ENCODE measurements around the gene SOX15. TPM values are rescaled to one million over a fixed set of nuclear protein-coding genes. Genes with fewer than 3 reads are reported as not detected.

The SOX15 gene
- 1.6 TPM for total RNA-seq

DNA sequence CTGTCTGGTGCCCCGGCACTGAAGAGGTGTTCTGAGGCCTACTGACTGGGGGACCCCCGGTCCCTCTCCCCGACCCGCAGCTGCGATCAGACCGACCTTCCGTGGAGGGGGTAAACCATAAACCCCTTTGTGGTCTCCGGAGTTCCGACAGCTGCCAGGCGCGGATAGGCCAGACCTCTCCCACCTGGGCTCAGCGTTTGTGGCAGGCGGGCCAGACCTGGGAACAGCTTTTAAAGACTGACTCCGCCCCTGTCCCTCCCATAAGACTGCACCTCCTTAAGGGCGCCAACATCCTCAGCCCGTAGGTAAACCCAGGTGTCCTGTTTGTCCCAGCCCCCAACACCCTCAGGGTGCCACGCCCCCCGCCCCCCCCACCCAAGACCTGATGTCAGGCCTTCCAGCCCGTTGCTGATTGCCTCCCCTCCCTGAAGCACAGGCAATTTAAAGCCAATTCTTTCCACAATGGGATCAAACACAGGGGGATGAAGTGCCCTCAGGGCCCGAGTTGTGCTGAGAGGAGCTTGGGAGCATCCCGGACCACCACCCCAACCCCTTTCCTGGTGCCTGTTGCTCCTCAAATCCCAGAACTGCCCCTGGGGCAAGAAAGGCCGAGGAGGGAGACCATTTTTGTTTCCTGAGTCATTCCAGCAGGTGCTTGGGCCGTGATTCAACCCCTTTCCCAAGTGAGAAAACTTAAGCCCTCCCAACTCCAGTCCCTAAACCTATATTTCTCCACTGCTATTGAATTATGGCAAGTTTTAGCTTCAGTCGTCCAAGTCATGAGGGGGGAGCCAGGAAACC lies at the start of gene SOX15:
SOX15 (minus strand) TSS at position 204 of the 801 bp plus-strand sequence. CDS start 418 bp downstream, outside the sequence.

DNA sequence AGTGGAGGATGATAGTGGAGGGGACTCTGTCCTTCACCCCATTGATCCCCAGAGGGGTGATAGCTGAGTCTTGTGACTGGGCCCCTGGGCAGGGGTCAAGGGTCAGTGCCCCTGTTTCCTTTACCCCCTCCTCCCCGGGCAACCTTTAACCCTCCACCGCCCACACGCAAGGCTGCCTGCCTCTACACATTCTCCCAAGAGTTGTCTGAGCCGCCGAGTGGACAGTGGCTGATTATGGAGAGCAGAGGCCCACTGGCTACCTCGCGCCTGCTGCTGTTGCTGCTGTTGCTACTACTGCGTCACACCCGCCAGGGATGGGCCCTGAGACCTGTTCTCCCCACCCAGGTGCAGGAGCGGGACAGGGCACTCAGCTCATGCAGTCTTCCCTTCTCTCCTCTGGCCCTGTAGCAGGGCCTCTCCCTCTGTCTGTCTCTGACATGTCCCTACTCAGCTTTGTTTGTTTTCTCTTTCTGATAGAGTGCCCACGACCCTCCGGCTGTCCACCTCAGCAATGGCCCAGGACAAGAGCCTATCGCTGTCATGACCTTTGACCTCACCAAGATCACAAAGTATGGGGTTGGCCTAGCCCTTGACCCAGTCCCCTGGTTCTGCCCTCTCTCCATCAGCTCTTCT lies 40.2 kb upstream of the SOX15 start, which contains the start of gene SHBG:
SHBG (plus strand) TSS at position 197 of the 633 bp plus-strand sequence; CDS start at position 235, 38 bp downstream.

DNA sequence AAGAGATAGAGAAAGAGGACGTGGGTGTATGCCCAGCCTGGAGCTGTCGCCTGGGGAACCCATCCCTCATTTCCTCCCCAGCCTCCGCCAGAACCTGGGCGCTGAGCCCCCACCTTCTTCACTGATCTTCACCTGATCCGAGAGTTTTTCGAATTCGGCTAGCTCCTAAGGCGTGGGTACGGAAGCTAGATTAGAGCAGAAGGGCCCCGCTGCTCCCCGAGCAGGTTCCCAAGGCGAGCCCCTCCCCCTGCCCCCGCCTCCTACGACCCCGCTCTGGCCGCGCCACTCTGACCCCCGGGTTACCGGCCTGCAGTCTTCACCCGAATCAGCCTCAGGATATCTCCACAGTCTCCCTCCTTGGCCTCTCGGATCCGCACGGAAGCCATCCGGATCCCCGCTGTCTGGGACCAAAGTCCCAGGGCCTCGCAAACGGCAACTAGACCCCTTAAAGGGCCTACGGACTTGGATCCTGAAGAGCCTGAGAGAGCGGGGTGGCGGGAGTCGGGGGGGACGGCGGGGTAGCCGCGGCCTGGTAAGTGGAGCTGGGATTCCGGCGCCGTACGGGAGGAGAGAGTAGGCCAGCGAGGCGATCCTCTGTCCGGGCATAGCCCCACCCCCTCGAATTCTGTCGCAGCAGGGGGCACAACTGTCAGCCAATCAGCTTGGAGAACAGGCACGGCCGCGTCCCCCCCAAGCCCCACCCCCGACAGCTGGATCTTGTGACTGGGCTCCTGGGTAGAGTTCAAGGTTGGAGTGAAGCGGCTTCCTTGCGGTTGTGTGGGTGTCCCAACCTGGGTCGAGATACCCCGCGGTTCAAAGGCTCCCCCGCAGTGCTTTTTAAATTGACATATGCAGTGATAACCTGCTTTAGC lies 37.6 kb upstream of the SOX15 start, which contains the start of gene SAT2:
SAT2 (minus strand) TSS at position 572 of the 872 bp plus-strand sequence; CDS start at position 386, 186 bp downstream.

DNA sequence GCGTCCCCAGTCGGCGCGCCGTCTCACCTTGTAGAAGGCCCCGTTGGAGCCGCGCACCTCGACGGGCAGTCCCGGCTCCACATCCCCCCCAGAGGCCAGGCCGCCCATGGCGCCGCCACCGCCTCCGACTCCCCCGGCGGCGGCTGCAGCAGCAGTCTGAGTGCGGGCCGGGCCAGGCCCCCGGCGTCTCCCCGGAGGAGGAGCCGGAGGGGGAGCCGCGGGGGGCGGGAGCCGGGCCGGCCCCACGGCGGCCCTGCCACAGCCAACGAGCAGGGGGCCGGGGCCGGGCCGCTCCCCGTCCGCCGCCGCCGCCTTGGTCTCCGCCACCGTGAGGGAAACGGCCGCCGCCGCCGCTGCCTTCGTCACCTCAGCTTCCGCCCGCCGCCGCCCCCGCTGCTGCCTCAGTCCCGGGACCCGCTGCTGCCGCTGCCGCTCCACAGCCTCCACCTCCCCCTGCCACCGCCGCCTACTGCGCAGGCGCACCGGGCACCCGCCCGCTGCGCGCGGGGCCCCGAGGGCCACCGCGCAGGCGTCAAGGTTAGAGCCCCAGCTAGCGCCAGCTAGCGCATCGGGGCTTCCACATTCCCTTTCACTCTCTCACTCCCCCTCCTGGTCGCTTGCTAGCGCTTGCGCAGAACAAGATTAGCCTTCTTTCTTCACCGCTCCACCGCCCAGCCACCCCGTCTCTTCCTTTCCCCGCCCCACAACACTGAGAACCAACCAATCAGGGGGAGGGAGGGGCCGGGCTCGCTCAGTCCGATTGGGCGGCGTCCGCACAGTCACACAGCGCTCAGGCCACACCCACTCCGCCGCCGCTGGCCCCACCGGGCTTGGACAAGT lies 24.8 kb upstream of the SOX15 start, which contains the start of gene FXR2:
FXR2 (minus strand) TSS at position 473 of the 840 bp plus-strand sequence; CDS start at position 108, 365 bp downstream.

DNA sequence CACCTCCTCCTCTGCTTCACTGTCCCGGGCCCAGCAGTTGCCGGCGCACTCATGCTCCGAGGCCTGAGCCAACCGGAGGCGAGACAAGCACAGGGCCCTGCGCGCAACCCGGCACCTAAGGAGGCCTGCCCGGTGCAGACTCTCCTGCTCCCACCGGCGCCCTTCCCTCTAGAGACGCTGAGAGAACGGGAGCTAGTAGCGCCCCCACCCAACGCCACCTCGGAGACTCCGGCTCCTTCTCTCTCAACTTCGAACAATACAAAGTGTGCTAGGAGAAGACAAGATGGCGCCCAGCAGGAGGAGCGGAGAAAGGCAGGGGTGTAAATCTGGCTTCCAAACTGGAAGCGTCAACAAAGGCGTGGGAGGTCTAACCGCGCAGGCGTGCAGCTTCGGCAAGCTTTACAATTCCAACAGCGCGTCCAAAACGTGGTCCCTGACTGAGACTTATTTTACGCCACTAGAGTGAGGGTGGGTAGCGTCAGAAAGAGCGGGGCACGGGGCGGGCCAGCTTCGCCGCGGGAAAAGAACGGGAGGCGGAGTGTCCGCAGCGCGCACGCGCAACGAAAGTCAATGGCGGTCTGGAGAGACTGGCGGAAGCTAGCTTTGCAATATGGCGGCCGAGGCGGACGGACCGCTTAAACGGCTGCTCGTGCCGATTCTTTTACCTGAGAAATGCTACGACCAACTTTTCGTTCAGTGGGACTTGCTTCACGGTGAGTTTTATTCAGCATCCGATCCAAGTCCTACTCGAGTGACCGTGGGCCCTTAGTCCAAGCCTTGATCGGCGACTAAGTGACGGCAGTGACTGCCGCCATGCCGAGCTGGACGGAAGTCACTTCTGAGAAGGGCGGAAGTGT lies 6.4 kb downstream of the SOX15 start, which contains the start of gene MPDU1:
MPDU1 (plus strand) TSS at position 600 of the 857 bp plus-strand sequence; CDS start at position 611, 11 bp downstream.

DNA sequence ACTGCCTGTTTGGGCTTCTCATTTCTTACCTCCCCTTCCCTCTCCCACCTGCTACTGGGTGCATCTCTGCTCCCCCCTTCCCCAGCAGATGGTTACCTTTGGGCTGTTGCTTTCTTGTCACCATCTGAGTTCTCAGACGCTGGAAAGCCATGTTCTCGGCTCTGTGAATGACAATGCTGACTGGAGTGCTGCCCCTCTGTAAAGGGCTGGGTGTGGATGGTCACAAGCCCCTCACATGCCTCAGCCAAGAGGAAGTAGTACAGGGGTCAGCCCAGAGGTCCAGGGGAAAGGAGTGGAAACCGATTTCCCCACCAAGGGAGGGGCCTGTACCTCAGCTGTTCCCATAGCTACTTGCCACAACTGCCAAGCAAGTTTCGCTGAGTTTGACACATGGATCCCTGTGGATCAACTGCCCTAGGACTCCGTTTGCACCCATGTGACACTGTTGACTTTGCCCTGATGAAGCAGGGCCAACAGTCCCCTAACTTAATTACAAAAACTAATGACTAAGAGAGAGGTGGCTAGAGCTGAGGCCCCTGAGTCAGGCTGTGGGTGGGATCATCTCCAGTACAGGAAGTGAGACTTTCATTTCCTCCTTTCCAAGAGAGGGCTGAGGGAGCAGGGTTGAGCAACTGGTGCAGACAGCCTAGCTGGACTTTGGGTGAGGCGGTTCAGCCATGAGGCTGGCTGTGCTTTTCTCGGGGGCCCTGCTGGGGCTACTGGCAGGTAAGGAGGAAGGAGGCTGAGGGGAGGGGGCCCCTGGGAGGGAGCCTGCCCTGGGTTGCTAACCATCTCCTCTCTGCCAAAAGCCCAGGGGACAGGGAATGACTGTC lies 10.7 kb downstream of the SOX15 start, which contains the start of gene CD68:
CD68 (plus strand) TSS at position 638 of the 833 bp plus-strand sequence; CDS start at position 678, 40 bp downstream.

DNA sequence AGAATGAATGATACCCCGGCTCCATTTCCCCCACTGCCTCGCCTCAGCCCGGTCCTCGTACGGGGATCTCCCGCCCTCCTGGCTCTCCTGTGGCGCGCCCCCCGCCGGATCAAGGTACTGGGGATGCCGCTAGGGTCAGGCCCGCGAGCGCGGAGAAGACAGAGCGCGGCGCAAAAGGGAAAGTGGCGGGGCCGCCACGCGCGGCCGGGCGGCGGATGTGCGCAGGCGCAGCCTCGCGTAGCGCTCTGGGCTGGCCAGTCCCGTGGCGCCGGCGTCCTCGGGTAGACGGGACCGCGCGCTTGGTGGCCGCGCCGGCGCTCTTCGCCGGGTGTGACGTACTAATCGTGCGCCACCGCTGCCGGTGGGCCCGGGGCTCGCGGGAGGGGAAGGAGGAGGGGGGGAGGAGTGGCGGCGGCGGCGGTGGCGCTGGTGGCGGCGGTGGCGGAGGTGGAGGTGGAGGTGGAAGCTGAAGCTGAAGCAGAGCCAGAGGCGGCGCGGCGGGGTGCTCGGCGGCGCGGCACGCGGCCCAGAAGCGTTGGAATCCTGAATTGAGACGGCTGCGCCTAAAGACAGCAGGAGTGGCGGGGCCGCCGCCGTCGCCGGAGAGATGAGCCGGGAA lies 28.2 kb downstream of the SOX15 start, which contains the start of gene SENP3:
SENP3 (plus strand) TSS at position 331 of the 619 bp plus-strand sequence. CDS start 1,158 bp downstream, outside the sequence.

DNA sequence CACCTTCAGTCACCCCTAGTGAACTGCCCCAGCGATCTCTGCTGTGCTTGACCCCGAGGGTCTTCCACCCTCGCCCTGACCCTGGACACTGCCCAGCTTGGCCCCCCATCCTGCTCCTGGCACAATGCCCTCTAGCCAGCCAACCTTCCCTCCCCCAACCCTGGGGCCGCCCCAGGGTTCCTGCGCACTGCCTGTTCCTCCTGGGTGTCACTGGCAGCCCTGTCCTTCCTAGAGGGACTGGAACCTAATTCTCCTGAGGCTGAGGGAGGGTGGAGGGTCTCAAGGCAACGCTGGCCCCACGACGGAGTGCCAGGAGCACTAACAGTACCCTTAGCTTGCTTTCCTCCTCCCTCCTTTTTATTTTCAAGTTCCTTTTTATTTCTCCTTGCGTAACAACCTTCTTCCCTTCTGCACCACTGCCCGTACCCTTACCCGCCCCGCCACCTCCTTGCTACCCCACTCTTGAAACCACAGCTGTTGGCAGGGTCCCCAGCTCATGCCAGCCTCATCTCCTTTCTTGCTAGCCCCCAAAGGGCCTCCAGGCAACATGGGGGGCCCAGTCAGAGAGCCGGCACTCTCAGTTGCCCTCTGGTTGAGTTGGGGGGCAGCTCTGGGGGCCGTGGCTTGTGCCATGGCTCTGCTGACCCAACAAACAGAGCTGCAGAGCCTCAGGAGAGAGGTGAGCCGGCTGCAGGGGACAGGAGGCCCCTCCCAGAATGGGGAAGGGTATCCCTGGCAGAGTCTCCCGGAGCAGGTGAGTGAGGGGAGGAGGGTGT lies 31.2 kb downstream of the SOX15 start, which contains the start of gene TNFSF13:
TNFSF13 (plus strand) TSS at position 207 of the 776 bp plus-strand sequence; CDS start at position 497, 290 bp downstream.

DNA sequence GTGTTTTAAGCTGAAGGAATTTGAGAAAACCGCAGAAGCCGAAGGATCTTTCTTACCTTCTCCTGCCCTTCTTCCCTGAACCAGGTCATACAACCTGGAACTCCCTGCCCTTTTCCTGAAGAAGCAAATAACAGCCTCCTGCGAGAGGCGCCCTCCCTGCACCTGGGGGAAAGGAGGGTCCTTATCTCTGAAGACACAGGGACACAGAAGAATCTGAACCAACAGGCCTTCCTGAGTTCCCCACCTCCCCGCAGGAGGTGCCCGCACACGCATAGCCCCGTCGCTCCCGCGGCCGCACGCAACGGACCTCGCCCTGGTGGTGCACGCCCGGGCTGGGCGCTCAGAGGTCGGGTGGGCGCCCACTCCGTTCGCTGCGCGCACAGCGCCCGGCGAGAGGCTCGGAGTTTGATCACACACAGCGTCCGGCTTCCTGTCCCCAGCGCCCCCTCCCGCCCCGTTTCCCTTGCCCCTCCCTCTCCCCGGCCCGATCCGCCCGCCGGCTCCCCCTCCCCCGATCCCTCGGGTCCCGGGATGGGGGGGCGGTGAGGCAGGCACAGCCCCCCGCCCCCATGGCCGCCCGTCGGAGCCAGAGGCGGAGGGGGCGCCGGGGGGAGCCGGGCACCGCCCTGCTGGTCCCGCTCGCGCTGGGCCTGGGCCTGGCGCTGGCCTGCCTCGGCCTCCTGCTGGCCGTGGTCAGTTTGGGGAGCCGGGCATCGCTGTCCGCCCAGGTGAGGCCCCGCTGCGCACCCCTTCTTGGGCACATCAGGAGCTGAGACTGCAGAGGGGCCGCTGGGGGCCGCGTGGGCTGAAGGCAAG lies 41.1 kb downstream of the SOX15 start, which contains the start of gene TNFSF12:
TNFSF12 (plus strand) TSS at position 474 of the 816 bp plus-strand sequence; CDS start at position 570, 96 bp downstream.

Small RNA genes within 50 kb of the gene (small RNA-seq; reads per million reads assigned to genes)
- gene CD68 (ENCODE audit: low replicate concordance) (not detected), gene SNORA48 (ENCODE audit: low replicate concordance) (not detected), gene SNORD10 (ENCODE audit: low replicate concordance) (not detected)

Other genes starting within 250 kb of the SOX15 start
- 2.5 TPM for gene KCTD11, start 237.9 kb downstream of the SOX15 start, total RNA-seq
- gene TMEM95, start 234.9 kb downstream of the SOX15 start, total RNA-seq, result not detected
- 1.3 TPM for gene TNK1, start 209.0 kb downstream of the SOX15 start, total RNA-seq
- 29.7 TPM for gene PLSCR3, start 195.6 kb downstream of the SOX15 start, total RNA-seq
- 42.9 TPM for gene TMEM256, start 186.0 kb downstream of the SOX15 start, total RNA-seq
- 22.8 TPM for gene NLGN2, start 182.2 kb downstream of the SOX15 start, total RNA-seq
- not detected for gene SPEM1, start 169.8 kb downstream of the SOX15 start, total RNA-seq
- gene SPEM2, start 164.5 kb downstream of the SOX15 start, total RNA-seq, result not detected
- gene SPEM3, start 161.2 kb downstream of the SOX15 start, total RNA-seq, result not detected
- 1.9 TPM for gene TMEM102, start 154.7 kb downstream of the SOX15 start, total RNA-seq
- 13.1 TPM for gene FGF11, start 150.6 kb downstream of the SOX15 start, total RNA-seq
- gene CHRNB1, start 145.0 kb downstream of the SOX15 start, total RNA-seq, result 15.3 TPM
- gene ZBTB4, start 110.5 kb downstream of the SOX15 start, total RNA-seq, result 20.0 TPM
- gene SLC35G6, start 108.6 kb downstream of the SOX15 start, total RNA-seq, result not detected
- gene POLR2A, start 105.7 kb downstream of the SOX15 start, total RNA-seq, result 106 TPM
- 6.6 TPM for gene TNFSF12, start 41.0 kb downstream of the SOX15 start, total RNA-seq
- gene TNFSF13, start 31.3 kb downstream of the SOX15 start, total RNA-seq, result 0.94 TPM
- 67.6 TPM for gene SENP3, start 28.2 kb downstream of the SOX15 start, total RNA-seq
- gene CD68, start 10.5 kb downstream of the SOX15 start, total RNA-seq, result 1.6 TPM
- gene MPDU1, start 6.2 kb downstream of the SOX15 start, total RNA-seq, result 36.6 TPM
- gene FXR2, start 24.8 kb upstream of the SOX15 start, total RNA-seq, result 52.9 TPM
- gene SAT2, start 37.7 kb upstream of the SOX15 start, total RNA-seq, result 32.2 TPM
- gene SHBG, start 40.0 kb upstream of the SOX15 start, total RNA-seq, result not detected
- gene ATP1B2, start 60.8 kb upstream of the SOX15 start, total RNA-seq, result 16.6 TPM
- 15.3 TPM for gene TP53, start 97.4 kb upstream of the SOX15 start, total RNA-seq
- gene WRAP53, start 98.4 kb upstream of the SOX15 start, total RNA-seq, result 11.6 TPM
- gene EFNB3, start 115.1 kb upstream of the SOX15 start, total RNA-seq, result 19.7 TPM
- 2.2 TPM for gene DNAH2, start 127.7 kb upstream of the SOX15 start, total RNA-seq
- gene KDM6B, start 244.1 kb upstream of the SOX15 start, total RNA-seq, result 33.5 TPM